Measurements from ENCODE around the gene LSM14A. TPM values are rescaled to one million over a fixed set of nuclear protein-coding genes. Genes with fewer than 3 reads are reported as not detected.
A peak's percentile ranks its signal among the peaks of the same experiment; 100 is the strongest.

The LSM14A gene
- total RNA-seq, 1 donor from 2014 or later: 109 TPM

GRCh38 chr19:34263745-34264237, 91.5 kb downstream of the LSM14A start:
- Histone ChIP-seq H3K36me3 (peaks cover 3% of the 10 kb centered on the region), H3K9me3 (no peaks in the 10 kb centered on the region), H3K4me1 (peaks cover 31% of the 10 kb centered on the region), H3K4me3 (no peak overlapping the region), H3K27me3 (ENCODE audit: low read depth) (no peaks in the 10 kb centered on the region), H3K27ac (no peak overlapping the region)
- ATAC-seq (no peak), DNase-seq (no peak)
- intact Hi-C loops (cut with DNase I): no loop called here
- TF ChIP-seq CTCF (IDR thresholded peaks at IDR 0.05): no peak

DNA sequence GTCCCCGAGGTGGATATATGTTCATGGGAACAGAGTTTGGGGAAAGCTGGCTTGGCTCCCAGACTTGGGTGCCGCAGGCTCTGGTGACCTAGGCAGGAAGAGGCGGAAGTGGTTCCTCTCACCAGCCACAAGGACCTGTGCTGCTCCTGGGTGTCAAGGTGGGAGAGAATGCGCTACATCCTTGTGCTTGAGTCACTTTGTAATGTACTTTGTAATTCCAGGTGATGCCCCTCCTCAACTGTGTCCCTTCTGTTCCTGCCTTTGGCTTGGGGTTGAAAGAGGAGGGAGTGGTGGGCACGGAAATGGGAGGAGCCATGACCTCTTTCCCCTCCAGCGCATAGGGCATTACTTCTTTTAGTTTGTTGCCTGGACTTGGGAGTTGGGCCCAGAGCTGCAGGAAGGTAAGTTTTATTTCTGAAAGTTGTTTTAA, 92.9 kb downstream of the LSM14A start:
- TF ChIP-seq CTCF (IDR thresholded peaks at IDR 0.05): no peak
- DNase-seq (no peak), ATAC-seq (no peak)
- H3K4me1 ChIP-seq: peaks cover 41% of the 10 kb centered on the region
- H3K4me3 ChIP-seq: peak overlapping the region; percentile 46
- H3K27me3 ChIP-seq (ENCODE audit: low read depth): no peaks in the 10 kb centered on the region
- H3K27ac ChIP-seq: peak overlapping the region; percentile 51
- intact Hi-C loops (cut with DNase I): no loop called here
- H3K9me3 ChIP-seq: no peaks in the 10 kb centered on the region
- no peaks in the 10 kb centered on the region for H3K36me3 ChIP-seq

GRCh38 chr19:34269081-34269480, 96.8 kb downstream of the LSM14A start:
- Histone ChIP-seq H3K4me1 (peaks cover 57% of the 10 kb centered on the region), H3K9me3 (no peaks in the 10 kb centered on the region), H3K4me3 (peak overlapping the region; percentile 1), H3K36me3 (no peaks in the 10 kb centered on the region), H3K27ac (peak overlapping the region; percentile 86), H3K27me3 (ENCODE audit: low read depth) (no peaks in the 10 kb centered on the region)
- intact Hi-C loops (cut with DNase I): no loop called here
- TF ChIP-seq CTCF (IDR thresholded peaks at IDR 0.05): no peak
- no peak for DNase-seq
- peak in 1 of 2 donors; percentile 32 for ATAC-seq

DNA sequence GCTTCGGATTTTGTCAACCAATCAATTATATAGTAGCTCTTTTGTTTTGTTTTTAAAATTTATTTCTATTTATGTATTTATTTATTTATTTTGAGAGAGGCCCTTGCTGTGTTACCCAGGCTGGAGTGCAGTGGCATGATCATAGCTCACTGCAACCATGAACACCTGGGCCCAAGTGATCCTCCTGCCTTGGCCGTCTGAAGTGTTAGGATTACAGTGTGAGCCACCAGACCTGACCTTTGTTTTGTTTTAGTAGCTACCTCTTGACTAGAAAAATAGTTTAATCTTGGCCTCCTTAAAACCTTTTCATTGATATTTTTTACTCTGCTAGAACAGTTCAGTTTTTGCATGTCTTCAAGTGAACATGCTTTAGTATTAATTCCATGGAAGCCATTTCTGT, 97.2 kb downstream of the LSM14A start:
- ATAC-seq (no peak), DNase-seq (no peak)
- no peak for TF ChIP-seq CTCF (IDR thresholded peaks at IDR 0.05)
- Histone ChIP-seq H3K9me3 (no peaks in the 10 kb centered on the region), H3K4me1 (peaks cover 61% of the 10 kb centered on the region), H3K27me3 (ENCODE audit: low read depth) (no peaks in the 10 kb centered on the region), H3K27ac (peak overlapping the region; percentile 86), H3K4me3 (peak overlapping the region; percentile 9), H3K36me3 (no peaks in the 10 kb centered on the region)
- intact Hi-C loops (cut with DNase I): no loop called here

DNA sequence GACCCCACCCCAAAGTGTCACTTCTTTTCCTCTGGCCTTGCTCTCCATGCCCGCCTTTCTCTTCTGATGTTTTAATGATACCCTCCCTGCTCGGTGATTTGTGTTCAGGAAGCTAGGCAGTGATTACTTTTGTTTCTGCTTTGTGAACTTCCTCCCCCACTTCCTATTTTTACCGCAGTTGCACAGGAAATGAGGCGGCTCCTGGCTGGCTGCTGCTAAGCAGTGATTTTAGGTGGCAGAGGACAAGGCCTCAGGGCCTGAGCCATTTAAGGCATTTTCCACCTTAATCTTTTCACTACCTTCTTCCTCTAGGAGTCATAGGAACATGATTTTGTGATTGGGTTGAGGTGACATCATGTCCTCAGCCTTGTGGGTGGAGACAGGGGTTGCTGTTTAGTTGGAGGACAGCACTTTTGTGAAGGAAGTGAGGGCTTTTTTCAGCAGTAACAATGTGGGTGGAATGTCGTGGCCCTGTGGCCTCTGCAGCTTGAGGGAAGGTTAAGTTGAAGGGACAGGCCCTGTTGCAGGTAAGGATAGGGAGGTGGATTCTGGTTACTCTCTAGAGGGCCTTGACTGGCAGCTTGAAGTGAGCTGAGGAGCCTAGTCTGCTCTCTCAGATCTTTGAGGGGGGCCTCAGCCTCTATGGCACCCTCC, 97.8 kb downstream of the LSM14A start:
- Histone ChIP-seq H3K36me3 (no peaks in the 10 kb centered on the region), H3K4me3 (peak overlapping the region; percentile 9), H3K27ac (peak overlapping the region; percentile 86), H3K4me1 (peaks cover 64% of the 10 kb centered on the region), H3K27me3 (ENCODE audit: low read depth) (no peaks in the 10 kb centered on the region), H3K9me3 (no peaks in the 10 kb centered on the region)
- peak; percentile 77 for DNase-seq
- no peak for TF ChIP-seq CTCF (IDR thresholded peaks at IDR 0.05)
- intact Hi-C loops (cut with DNase I): no loop called here
- peak; percentile 81 to 83 for ATAC-seq

All from lower lobe of right lung (tissue), 2 donors.